D721Med (cell line): ENCODE results near the gene ADGRG3.

Experiments
- DNase-seq: peaks from one replicate; pipeline ENCODE4 v3.0.0; 2011; ENCODE audit warnings: low spot score; ENCODE audit not compliant: insufficient read length
- FAIRE-seq: peaks from 2 replicates; lab custom pipeline; 2011; peaks lifted over from hg19 to GRCh38; lab: Jason Lieb, UNC
- CTCF ChIP-seq: IDR thresholded peaks from 2 replicates; pipeline ENCODE4 v1.5.1; 2012; ENCODE audit warnings: mild to moderate bottlenecking, control low read depth; ENCODE audit not compliant: insufficient read depth; ENCODE audit errors: missing control alignments

ADGRG3 gene

GRCh38 chr16:57623251-57624043, 44.7 kb upstream of the ADGRG3 start:
- DNase-seq: no peak
- no peak for TF ChIP-seq CTCF
- FAIRE-seq: no peak

- FAIRE-seq (no peak), DNase-seq (no peak)
- TF ChIP-seq CTCF: no peak
Observed at GRCh38 chr16:57624044-57624688, 43.9 kb upstream of the ADGRG3 start.

- no peak for TF ChIP-seq CTCF
- no peak for DNase-seq
- no peak for FAIRE-seq
Observed at GRCh38 chr16:57624806-57625500, 43.2 kb upstream of the ADGRG3 start.

GRCh38 chr16:57626420-57627170, 41.5 kb upstream of the ADGRG3 start:
- TF ChIP-seq CTCF: no peak
- no peak for DNase-seq
- no peak for FAIRE-seq

- FAIRE-seq: no peak
- no peak for DNase-seq
Observed at GRCh38 chr16:57627184-57627871, 40.8 kb upstream of the ADGRG3 start.

More at GRCh38 chr16:57627184-57627871, 40.8 kb upstream of the ADGRG3 start:
- no peak for TF ChIP-seq CTCF
